WTC11 (cell line): ENCODE measurements around the gene CLN3. TPM values are rescaled to one million over a fixed set of nuclear protein-coding genes. Genes with fewer than 3 reads are reported as not detected.

ENCODE experiments used
- ATAC-seq: fragments of 200-7000 bp; cut with Tn5 transposase; 2 replicates; pipeline ENCODE4 v1.10.0; 2021; ENCODE audit warnings: mild to moderate bottlenecking, moderate library complexity
- CTCF ChIA-PET: fragments of 300-600 bp; sonication (Branson Sonifier 250); formaldehyde crosslinking; loops from one replicate; lab custom pipeline; 2021; ENCODE audit warnings: antibody characterized with exemption; lab: Charles Lee
- POLR2A ChIA-PET: fragments of 350-600 bp; sonication (Branson Sonifier 250); formaldehyde crosslinking; loops from one replicate; lab custom pipeline; 2021; ENCODE audit warnings: antibody characterized with exemption; lab: Charles Lee
- DNase-seq: peaks from one replicate; pipeline ENCODE4 v3.0.0; 2021; ENCODE audit warnings: low spot score
- H3K27ac Mint-ChIP-seq: 2 replicates; pipeline ENCODE4 v1.8.0; 2021; ENCODE audit warnings: mixed read lengths
- H3K27me3 Mint-ChIP-seq: 2 replicates; pipeline ENCODE4 v1.8.0; 2021; ENCODE audit warnings: low read depth, mild to moderate bottlenecking, moderate library complexity, mixed read lengths
- H3K36me3 Mint-ChIP-seq: 2 replicates; pipeline ENCODE4 v1.8.0; 2021; ENCODE audit warnings: mixed read lengths
- H3K4me1 Mint-ChIP-seq: 2 replicates; pipeline ENCODE4 v1.8.0; 2022; ENCODE audit warnings: mixed read lengths
- H3K4me3 Mint-ChIP-seq: 2 replicates; pipeline ENCODE4 v1.8.0; 2021; ENCODE audit warnings: mild to moderate bottlenecking, moderate library complexity, mixed read lengths
- H3K9me3 Mint-ChIP-seq: 2 replicates; pipeline ENCODE4 v1.8.0; 2021; ENCODE audit warnings: mixed read lengths
- GABPB1 ChIP-seq: sonication (generic); formaldehyde crosslinking; IDR thresholded peaks from 2 replicates; pipeline ENCODE4 v1.8.1; 2023; ENCODE audit warnings: mild to moderate bottlenecking, missing genetic modification reagents
- HMGA2 ChIP-seq: fragments of 250-450 bp; sonication (Bioruptor Pico); IDR thresholded peaks from 2 replicates; pipeline ENCODE4 v1.4.0; 2021; ENCODE audit warnings: mild to moderate bottlenecking, moderate library complexity
- KAT7 ChIP-seq: sonication (generic); formaldehyde crosslinking; IDR thresholded peaks from 2 replicates; pipeline ENCODE4 v1.8.1; 2023; ENCODE audit warnings: missing genetic modification reagents, mild to moderate bottlenecking, borderline replicate concordance
- MAX ChIP-seq: sonication (generic); formaldehyde crosslinking; IDR thresholded peaks from 2 replicates; pipeline ENCODE4 v1.8.0; 2022; ENCODE audit warnings: mild to moderate bottlenecking, missing genetic modification reagents
- NR3C1 ChIP-seq: sonication (generic); formaldehyde crosslinking; conservative IDR thresholded peaks from 2 replicates; pipeline ENCODE4 v1.8.1; 2023; ENCODE audit warnings: low read depth, mild to moderate bottlenecking, missing genetic modification reagents
- PREB ChIP-seq: sonication (generic); formaldehyde crosslinking; IDR thresholded peaks from 2 replicates; pipeline ENCODE4 v1.8.1; 2022; ENCODE audit warnings: mild to moderate bottlenecking, missing genetic modification reagents, moderate library complexity, borderline replicate concordance
- RORB ChIP-seq: fragments of 250-450 bp; sonication (Bioruptor Pico); IDR thresholded peaks from 2 replicates; pipeline ENCODE4 v1.9.0; 2021; ENCODE audit warnings: mild to moderate bottlenecking
- TCF7 ChIP-seq: sonication (generic); formaldehyde crosslinking; IDR thresholded peaks from 2 replicates; pipeline ENCODE4 v1.8.0; 2022; ENCODE audit warnings: mild to moderate bottlenecking, low read depth, missing genetic modification reagents, moderate library complexity
- TEAD1 ChIP-seq: sonication (generic); formaldehyde crosslinking; IDR thresholded peaks from 2 replicates; pipeline ENCODE4 v1.8.0; 2022; ENCODE audit warnings: mild to moderate bottlenecking, missing genetic modification reagents
- TEAD4 ChIP-seq: sonication (generic); formaldehyde crosslinking; IDR thresholded peaks from 2 replicates; pipeline ENCODE4 v1.8.0; 2022; ENCODE audit warnings: mild to moderate bottlenecking, missing genetic modification reagents
- ZNF121 ChIP-seq: sonication (generic); formaldehyde crosslinking; IDR thresholded peaks from 2 replicates; pipeline ENCODE4 v1.8.0; 2023; ENCODE audit warnings: missing genetic modification reagents
- ZNF232 ChIP-seq: sonication (generic); formaldehyde crosslinking; IDR thresholded peaks from 2 replicates; pipeline ENCODE4 v1.8.0; 2022; ENCODE audit warnings: mild to moderate bottlenecking, missing genetic modification reagents
- ZNF416 ChIP-seq: fragments of 250-450 bp; sonication (Bioruptor Pico); IDR thresholded peaks from 2 replicates; pipeline ENCODE4 v1.9.0; 2021; ENCODE audit warnings: mild to moderate bottlenecking, inconsistent platforms
- ZNF425 ChIP-seq: fragments of 250-450 bp; sonication (Bioruptor Pico); conservative IDR thresholded peaks from 2 replicates; pipeline ENCODE4 v1.9.0; 2021; ENCODE audit warnings: mild to moderate bottlenecking
- ZNF512 ChIP-seq: sonication (generic); formaldehyde crosslinking; IDR thresholded peaks from 2 replicates; pipeline ENCODE4 v1.8.1; 2022; ENCODE audit warnings: missing genetic modification reagents, borderline replicate concordance
- total RNA-seq: library from RNA; stranded (reverse); gene quantifications from 3 replicates; pipeline ENCODE4 v1.2.3, GENCODE V29; 2021
- TF ChIP-seq, protein P1 (sequence below): fragments of 250-450 bp; sonication (Bioruptor Pico); IDR thresholded peaks from 2 replicates; pipeline ENCODE4 v2.1.2; 2022; ENCODE audit warnings: mild to moderate bottlenecking, moderate library complexity
- TF ChIP-seq, protein P2 (sequence below): sonication (generic); formaldehyde crosslinking; IDR thresholded peaks from 2 replicates; pipeline ENCODE4 v1.8.0; 2023; ENCODE audit warnings: missing genetic modification reagents

CLN3 gene
- total RNA-seq, 1 experiment from 2014 or later: 23.9 TPM

DNA sequence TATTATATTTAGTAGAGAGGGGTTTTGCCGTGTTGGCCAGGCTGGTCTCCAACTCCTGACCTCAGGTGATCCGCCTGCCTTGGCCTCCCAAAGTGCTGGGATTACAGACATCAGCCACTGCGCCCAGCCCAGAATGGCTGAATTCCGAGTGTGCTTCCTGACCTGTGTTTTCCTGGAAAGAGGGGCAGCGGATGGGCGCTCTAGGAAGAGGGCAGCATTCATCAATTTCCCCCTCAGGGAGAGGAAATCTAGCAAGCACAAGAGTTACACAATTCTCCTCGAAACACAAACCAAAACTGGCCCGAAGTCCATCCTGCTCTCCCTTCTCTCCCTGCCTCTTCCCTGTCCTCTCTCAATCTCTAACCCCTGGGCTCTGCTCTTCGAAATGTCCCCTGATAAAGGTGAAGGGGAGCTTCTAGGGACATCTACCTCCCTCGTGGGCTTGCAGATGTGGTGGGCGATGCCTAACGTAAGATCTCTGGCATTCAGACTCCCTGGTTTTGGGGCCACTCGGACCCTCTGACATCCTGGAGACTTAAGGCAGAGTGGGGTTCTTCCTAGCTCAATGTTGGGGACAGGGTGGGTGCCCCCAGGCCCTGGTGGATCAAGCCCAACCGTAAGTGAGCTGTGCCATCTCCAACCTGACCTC, 13.7 kb upstream of the CLN3 start:
- no peak overlapping the region for H3K4me3 Mint-ChIP-seq
- TF ChIP-seq GABPB1: peak; percentile 51
- no peak for TF ChIP-seq RORB
- ChIA-PET POLR2A (no interaction called here), CTCF (no interaction called here)
- DNase-seq (no peak), ATAC-seq (no peak)
- peaks cover 5% of the 10 kb centered on the region for H3K27me3 Mint-ChIP-seq
- no peaks in the 10 kb centered on the region for H3K36me3 Mint-ChIP-seq
- no peaks in the 10 kb centered on the region for H3K9me3 Mint-ChIP-seq
- H3K4me1 Mint-ChIP-seq: no peaks in the 10 kb centered on the region
- H3K27ac Mint-ChIP-seq: no peak overlapping the region

- no peak for DNase-seq
Measured at GRCh38 chr16:28504707-28505404, 13.0 kb upstream of the CLN3 start.

DNA sequence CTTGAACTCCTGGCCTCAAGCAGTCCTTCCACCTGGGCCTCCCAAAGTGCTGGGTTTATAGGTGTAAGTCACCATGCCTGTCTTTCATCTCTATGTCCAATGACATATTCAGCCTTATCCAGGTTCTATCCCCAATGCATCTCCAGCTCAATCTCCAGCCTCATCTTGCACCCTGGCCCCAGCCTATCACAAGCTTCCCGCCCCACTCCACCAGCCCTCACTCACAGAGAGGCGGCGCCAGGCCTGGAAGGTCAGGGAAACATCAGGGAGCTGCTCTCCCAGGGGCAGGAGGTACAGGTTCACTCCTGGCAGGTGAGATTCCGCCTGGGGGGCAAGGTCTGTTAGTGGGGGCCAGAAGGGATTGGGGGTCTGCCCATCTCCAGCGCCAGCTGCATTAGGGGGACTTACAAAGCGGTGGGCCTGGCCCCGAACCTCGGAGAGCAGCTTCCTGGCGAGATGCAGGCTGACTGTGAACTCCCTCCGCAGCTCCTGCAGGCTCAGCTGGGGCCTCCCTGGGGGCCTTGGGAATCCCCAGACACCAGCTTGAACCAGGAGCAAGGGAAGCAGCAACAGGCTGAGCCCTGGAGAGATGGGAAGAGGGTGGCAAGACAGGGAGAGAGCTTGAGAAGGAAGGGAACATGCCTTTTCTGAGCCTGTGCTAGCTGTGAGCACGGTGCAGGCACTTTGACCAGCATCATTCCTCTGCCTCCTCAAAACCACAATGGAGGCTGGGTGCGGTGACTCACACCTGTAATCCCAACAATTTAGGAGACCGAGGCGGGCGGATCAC, 11.8 kb upstream of the CLN3 start:
- ATAC-seq: no peak
- TF ChIP-seq NR3C1 (CRISPR knock-in tag) (no peak), TEAD4 (CRISPR knock-in tag) (no peak), ZNF232 (CRISPR knock-in tag) (no peak), PREB (CRISPR knock-in tag) (no peak), ZNF425 (no peak), MAX (CRISPR knock-in tag) (no peak), ZNF121 (CRISPR knock-in tag) (no peak), ZNF512 (CRISPR knock-in tag) (no peak), TEAD1 (CRISPR knock-in tag) (no peak), HMGA2 (CRISPR knock-in tag) (no peak), ZNF416 (CRISPR knock-in tag) (no peak), TCF7 (CRISPR knock-in tag) (no peak)
- TF ChIP-seq, protein P1, sequence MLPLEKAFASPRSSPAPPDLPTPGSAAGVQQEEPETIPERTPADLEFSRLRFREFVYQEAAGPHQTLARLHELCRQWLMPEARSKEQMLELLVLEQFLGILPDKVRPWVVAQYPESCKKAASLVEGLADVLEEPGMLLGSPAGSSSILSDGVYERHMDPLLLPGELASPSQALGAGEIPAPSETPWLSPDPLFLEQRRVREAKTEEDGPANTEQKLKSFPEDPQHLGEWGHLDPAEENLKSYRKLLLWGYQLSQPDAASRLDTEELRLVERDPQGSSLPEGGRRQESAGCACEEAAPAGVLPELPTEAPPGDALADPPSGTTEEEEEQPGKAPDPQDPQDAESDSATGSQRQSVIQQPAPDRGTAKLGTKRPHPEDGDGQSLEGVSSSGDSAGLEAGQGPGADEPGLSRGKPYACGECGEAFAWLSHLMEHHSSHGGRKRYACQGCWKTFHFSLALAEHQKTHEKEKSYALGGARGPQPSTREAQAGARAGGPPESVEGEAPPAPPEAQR (CRISPR knock-in tag): no peak
- TF ChIP-seq, protein P2, sequence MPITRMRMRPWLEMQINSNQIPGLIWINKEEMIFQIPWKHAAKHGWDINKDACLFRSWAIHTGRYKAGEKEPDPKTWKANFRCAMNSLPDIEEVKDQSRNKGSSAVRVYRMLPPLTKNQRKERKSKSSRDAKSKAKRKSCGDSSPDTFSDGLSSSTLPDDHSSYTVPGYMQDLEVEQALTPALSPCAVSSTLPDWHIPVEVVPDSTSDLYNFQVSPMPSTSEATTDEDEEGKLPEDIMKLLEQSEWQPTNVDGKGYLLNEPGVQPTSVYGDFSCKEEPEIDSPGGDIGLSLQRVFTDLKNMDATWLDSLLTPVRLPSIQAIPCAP: no peak
- TF ChIP-seq, all 79 proteins: peak for 0
- no peaks in the 10 kb centered on the region for H3K4me1 Mint-ChIP-seq
- no peaks in the 10 kb centered on the region for H3K36me3 Mint-ChIP-seq
- DNase-seq: no peak
- CTCF ChIA-PET: interaction anchor here (0.6 to 0.9 kb wide), 3 partner anchors 9 to 23 kb away, joined by 3 read pairs; no protein-coding TSS in a partner anchor
- H3K27ac Mint-ChIP-seq: no peak overlapping the region
- no peaks in the 10 kb centered on the region for H3K9me3 Mint-ChIP-seq
- peaks cover 5% of the 10 kb centered on the region for H3K27me3 Mint-ChIP-seq
- H3K4me3 Mint-ChIP-seq: no peak overlapping the region
- POLR2A ChIA-PET: interaction anchor here (0.6 kb wide), 1 partner anchor 51 kb away, joined by 3 read pairs; the partner anchor contains the start of gene SGF29

More at GRCh38 chr16:28504707-28505404, 13.0 kb upstream of the CLN3 start:
- POLR2A ChIA-PET: no interaction called here
- no peak for ATAC-seq
- Mint-ChIP-seq H3K9me3 (no peaks in the 10 kb centered on the region), H3K36me3 (no peaks in the 10 kb centered on the region), H3K4me3 (no peak overlapping the region), H3K27ac (no peak overlapping the region), H3K27me3 (peaks cover 5% of the 10 kb centered on the region), H3K4me1 (no peaks in the 10 kb centered on the region)
- CTCF ChIA-PET: interaction anchor here (0.6 kb wide), 1 partner anchor 8 kb away, joined by 3 read pairs; no protein-coding TSS in a partner anchor
- no peak for TF ChIP-seq ZNF232 (CRISPR knock-in tag)
- TF ChIP-seq ZNF121 (CRISPR knock-in tag): 0 out of 2 replicates have a peak, but pooled peaks have one; percentile 19
- no peak for TF ChIP-seq KAT7 (CRISPR knock-in tag)
